Mesendoderm (in vitro differentiated cells): ENCODE measurements around the gene ZNF264.
"Not testable (repeated sequence)": the region's sequence is repeated elsewhere in the genome, so short reads cannot be mapped to it uniquely, and the experiment has no call there.

Source experiments
- DNase-seq: peaks from one replicate; pipeline ENCODE4 v3.0.0; 2013
- H2AK5ac ChIP-seq: 2 replicates; pipeline ENCODE4 v1.6.1; 2013; ENCODE audit warnings: low read length, inconsistent platforms
- H2BK120ac ChIP-seq: 2 replicates; pipeline ENCODE4 v1.6.1; 2013; ENCODE audit warnings: low read depth, mild to moderate bottlenecking, low read length, moderate library complexity, mixed read lengths
- H2BK15ac ChIP-seq: replicated peaks from 2 replicates; pipeline ENCODE4 v1.6.1; 2013; ENCODE audit warnings: low read depth, mild to moderate bottlenecking, moderate library complexity
- H2BK5ac ChIP-seq: 2 replicates; pipeline ENCODE4 v1.6.1; 2013; ENCODE audit warnings: low read length, inconsistent platforms
- H3K18ac ChIP-seq: 2 replicates; pipeline ENCODE4 v1.6.1; 2013; ENCODE audit warnings: mild to moderate bottlenecking, low read length, mixed read lengths
- H3K23ac ChIP-seq: one replicate; pipeline ENCODE4 v1.6.1; 2013; ENCODE audit warnings: low read length
- H3K27ac ChIP-seq: 2 replicates; pipeline ENCODE4 v1.5.1; 2013; ENCODE audit warnings: low read depth, mild to moderate bottlenecking, inconsistent platforms, low read length, moderate library complexity
- H3K27me3 ChIP-seq: 2 replicates; pipeline ENCODE4 v1.6.1; 2013; ENCODE audit warnings: low read length, control low read depth, mild to moderate bottlenecking, inconsistent platforms; ENCODE audit not compliant: insufficient read depth, poor library complexity
- H3K36me3 ChIP-seq: 2 replicates; pipeline ENCODE4 v1.6.1; 2013; ENCODE audit warnings: low read length, inconsistent platforms; ENCODE audit not compliant: control insufficient read depth, insufficient read depth
- H3K4ac ChIP-seq: one replicate; pipeline ENCODE4 v1.6.1; 2013; ENCODE audit warnings: low read depth, mild to moderate bottlenecking, low read length, moderate library complexity
- H3K4me1 ChIP-seq: 2 replicates; pipeline ENCODE4 v1.6.1; 2013; ENCODE audit warnings: low read depth, low read length, inconsistent platforms; ENCODE audit not compliant: control insufficient read depth
- H3K4me2 ChIP-seq: 2 replicates; pipeline ENCODE4 v1.6.1; 2013; ENCODE audit warnings: low read length
- H3K4me3 ChIP-seq: 2 replicates; pipeline ENCODE4 v1.5.1; 2013; ENCODE audit warnings: mild to moderate bottlenecking, low read length
- H3K56ac ChIP-seq: one replicate; pipeline ENCODE4 v1.6.1; 2013; ENCODE audit warnings: low read length
- H3K79me1 ChIP-seq: 2 replicates; pipeline ENCODE4 v1.6.1; 2013; ENCODE audit warnings: low read length, inconsistent platforms
- H3K79me2 ChIP-seq: 2 replicates; pipeline ENCODE4 v1.6.1; 2013; ENCODE audit warnings: mild to moderate bottlenecking, low read length; ENCODE audit not compliant: control insufficient read depth, insufficient read depth
- H3K9ac ChIP-seq: 2 replicates; pipeline ENCODE4 v1.6.1; 2013; ENCODE audit warnings: low read length, inconsistent platforms
- H4K5ac ChIP-seq: one replicate; pipeline ENCODE4 v1.6.1; 2013; ENCODE audit warnings: low read length
- H4K8ac ChIP-seq: one replicate; pipeline ENCODE4 v1.6.1; 2013; ENCODE audit warnings: low read depth, mild to moderate bottlenecking, control low read depth, low read length, moderate library complexity
- WGBS: extraction: QIAGEN DNeasy Blood & Tissue Kit; methylation state at CpG from one replicate; pipeline ENCODE4 v1.1.7; 2013; ENCODE audit warnings: low lambda C conversion rate, missing lambda C conversion rate; ENCODE audit not compliant: insufficient coverage; ENCODE audit errors: extremely low coverage; 5-methylcytosine and 5-hydroxymethylcytosine counted together

The ZNF264 gene

GRCh38 chr19:57167385-57167784 lies 23.9 kb upstream of the ZNF264 start, which contains the start of gene DUXA:
DUXA (minus strand) TSS chr19:57167485; CDS start chr19:57167443, 42 bp downstream.
- Histone ChIP-seq H2BK15ac (no peak within 1 kb of the TSS), H3K4ac (no peak within 1 kb of the TSS), H3K79me1 (no peaks in the 10 kb centered on the region), H3K18ac (no peak within 1 kb of the TSS), H2BK120ac (no peak within 1 kb of the TSS), H3K36me3 (no peaks in the 10 kb centered on the region), H3K9ac (no peak within 1 kb of the TSS), H4K5ac (no peak within 1 kb of the TSS), H2BK5ac (no peak within 1 kb of the TSS), H3K27ac (no peak within 1 kb of the TSS), H3K4me1 (no peaks in the 10 kb centered on the region), H3K79me2 (no peaks in the 10 kb centered on the region), H3K4me3 (no peak within 1 kb of the TSS), H3K27me3 (no peaks in the 10 kb centered on the region), H4K8ac (no peak within 1 kb of the TSS), H2AK5ac (no peak within 1 kb of the TSS), H3K23ac (no peak within 1 kb of the TSS), H3K56ac (no peak within 1 kb of the TSS), H3K4me2 (no peak within 1 kb of the TSS)
- DNase-seq: no peak
- no CpG with 5 or more reads among the region's 6 CpGs for WGBS

DNA sequence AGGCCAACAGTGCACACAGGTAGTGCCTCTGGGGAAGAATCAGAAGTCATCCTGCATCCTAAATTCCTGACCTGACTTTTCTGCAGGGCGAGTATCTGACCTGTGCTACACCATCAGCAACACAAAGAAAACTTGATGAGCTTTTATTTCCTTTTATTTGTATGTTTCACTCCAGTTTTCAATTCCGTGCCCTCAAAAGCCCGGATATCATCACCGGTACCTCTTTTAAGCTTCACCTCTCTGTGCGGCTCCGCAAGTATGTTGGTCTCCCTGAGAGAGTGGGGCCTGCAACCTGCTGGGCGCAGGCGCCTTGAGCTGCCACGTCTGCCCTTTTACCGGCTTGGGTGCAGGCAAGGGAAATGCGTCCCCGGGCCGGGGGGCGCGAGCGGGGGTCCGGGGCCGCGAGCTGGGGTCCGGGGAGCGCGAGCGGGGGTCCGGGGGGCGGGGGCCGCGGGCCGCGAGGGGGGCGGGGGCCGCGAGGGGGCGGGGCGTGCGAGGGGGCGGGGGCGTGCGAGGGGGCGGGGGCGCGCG lies 19.7 kb upstream of the ZNF264 start:
- peak; percentile 61 for DNase-seq
- peak overlapping the region; percentile 31 for H3K4me2 ChIP-seq
- H3K4me1 ChIP-seq: no peaks in the 10 kb centered on the region
- no peak overlapping the region for H4K8ac ChIP-seq
- H3K36me3 ChIP-seq: no peaks in the 10 kb centered on the region
- WGBS: no CpG with 5 or more reads among the region's 42 CpGs
- no peak overlapping the region for H3K4ac ChIP-seq
- H2AK5ac ChIP-seq: no peak overlapping the region
- peak overlapping the region; percentile 23 for H3K18ac ChIP-seq
- H3K79me2 ChIP-seq: no peaks in the 10 kb centered on the region
- no peak overlapping the region for H2BK5ac ChIP-seq
- no peak overlapping the region for H3K23ac ChIP-seq
- H4K5ac ChIP-seq: peak overlapping the region; percentile 56
- peak overlapping the region; percentile 38 for H3K9ac ChIP-seq
- no peaks in the 10 kb centered on the region for H3K79me1 ChIP-seq
- no peak overlapping the region for H3K27ac ChIP-seq
- H2BK120ac ChIP-seq: no peak overlapping the region
- H3K27me3 ChIP-seq: no peaks in the 10 kb centered on the region
- peak overlapping the region; percentile 9 for H3K4me3 ChIP-seq
- H2BK15ac ChIP-seq: no peak overlapping the region
- H3K56ac ChIP-seq: peak overlapping the region; percentile 49

GRCh38 chr19:57190301-57190700 lies 999 bp upstream of the ZNF264 start:
- no peak overlapping the region for H3K27ac ChIP-seq
- WGBS: no CpG with 5 or more reads among the region's 3 CpGs
- no peak for DNase-seq

GRCh38 chr19:57192077-57192420 lies 749 bp downstream of the ZNF264 start:
- H4K5ac ChIP-seq: no peak overlapping the region
- no peak overlapping the region for H4K8ac ChIP-seq
- peak overlapping the region; percentile 86 for H3K9ac ChIP-seq
- no peak overlapping the region for H3K4ac ChIP-seq
- peaks cover 21% of the 10 kb centered on the region for H3K79me2 ChIP-seq
- no peak overlapping the region for H2BK5ac ChIP-seq
- no peaks in the 10 kb centered on the region for H3K27me3 ChIP-seq
- H3K4me2 ChIP-seq: peak overlapping the region; percentile 37
- H2BK120ac ChIP-seq: no peak overlapping the region
- peaks cover 21% of the 10 kb centered on the region for H3K79me1 ChIP-seq
- H3K4me1 ChIP-seq: peaks cover 2% of the 10 kb centered on the region
- H2AK5ac ChIP-seq: no peak overlapping the region
- peak overlapping the region; percentile 31 for H3K23ac ChIP-seq
- H3K27ac ChIP-seq: no peak overlapping the region
- H3K4me3 ChIP-seq: peak overlapping the region; percentile 88
- H2BK15ac ChIP-seq: no peak overlapping the region
- peak overlapping the region; percentile 92 for H3K56ac ChIP-seq
- no peak overlapping the region for H3K18ac ChIP-seq
- peak; percentile 32 for DNase-seq
- WGBS: no CpG with 5 or more reads among the region's 9 CpGs
- peaks cover 6% of the 10 kb centered on the region for H3K36me3 ChIP-seq

More at GRCh38 chr19:57190301-57190700, 999 bp upstream of the ZNF264 start:
- Histone ChIP-seq H2AK5ac (no peak overlapping the region), H3K36me3 (peaks cover 4% of the 10 kb centered on the region), H4K5ac (no peak overlapping the region), H3K4ac (no peak overlapping the region), H3K4me3 (no peak overlapping the region), H3K9ac (no peak overlapping the region), H2BK5ac (no peak overlapping the region), H2BK15ac (no peak overlapping the region), H3K18ac (no peak overlapping the region), H3K23ac (no peak overlapping the region), H2BK120ac (no peak overlapping the region), H3K79me1 (peaks cover 21% of the 10 kb centered on the region), H3K4me1 (peaks cover 2% of the 10 kb centered on the region), H3K79me2 (peaks cover 21% of the 10 kb centered on the region), H3K27me3 (no peaks in the 10 kb centered on the region), H3K56ac (no peak overlapping the region), H3K4me2 (no peak overlapping the region), H4K8ac (no peak overlapping the region)

- H3K9ac ChIP-seq: no peak overlapping the region
- no peak overlapping the region for H2BK15ac ChIP-seq
- H2AK5ac ChIP-seq: no peak overlapping the region
- H3K27ac ChIP-seq: no peak overlapping the region
- peaks cover 7% of the 10 kb centered on the region for H3K36me3 ChIP-seq
- H3K4me3 ChIP-seq: no peak overlapping the region
- no peak overlapping the region for H4K5ac ChIP-seq
- no peak overlapping the region for H3K4me2 ChIP-seq
- H3K18ac ChIP-seq: no peak overlapping the region
- no peak overlapping the region for H4K8ac ChIP-seq
- no CpG with 5 or more reads among the region's 5 CpGs for WGBS
- H3K4ac ChIP-seq: no peak overlapping the region
- H3K23ac ChIP-seq: no peak overlapping the region
- H3K56ac ChIP-seq: no peak overlapping the region
- no peak overlapping the region for H2BK5ac ChIP-seq
- peaks cover 2% of the 10 kb centered on the region for H3K4me1 ChIP-seq
- H2BK120ac ChIP-seq: no peak overlapping the region
- peaks cover 21% of the 10 kb centered on the region for H3K79me1 ChIP-seq
- no peaks in the 10 kb centered on the region for H3K27me3 ChIP-seq
- no peak for DNase-seq
- peaks cover 21% of the 10 kb centered on the region for H3K79me2 ChIP-seq
Observed at GRCh38 chr19:57192993-57193392, 1.7 kb downstream of the ZNF264 start.

DNA sequence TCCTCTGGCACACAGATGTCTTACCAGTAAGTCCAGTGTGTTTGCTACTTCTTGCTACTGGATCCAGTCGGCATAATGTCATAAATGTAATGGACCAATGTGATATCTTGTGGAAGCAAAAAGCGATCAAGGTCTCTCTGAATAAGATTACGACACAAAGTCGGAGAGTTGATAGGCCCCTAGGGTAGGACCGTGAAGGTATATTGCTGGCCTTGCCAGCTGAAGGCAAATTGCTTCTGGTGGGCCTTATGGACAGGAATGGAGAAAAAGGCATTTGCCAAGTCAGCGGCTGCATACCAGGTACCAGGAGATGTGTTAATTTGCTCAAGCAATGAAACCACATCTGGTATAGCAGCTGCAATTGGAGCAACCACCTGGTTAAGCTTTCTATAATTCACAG lies 6.6 kb downstream of the ZNF264 start:
- H2BK5ac ChIP-seq, H3K9ac ChIP-seq, H3K79me2 ChIP-seq, H3K27me3 ChIP-seq, H3K4me3 ChIP-seq, H3K4me1 ChIP-seq, H3K56ac ChIP-seq, H2BK15ac ChIP-seq, H2BK120ac ChIP-seq, H3K4ac ChIP-seq, H3K23ac ChIP-seq, DNase-seq, H3K18ac ChIP-seq, H3K36me3 ChIP-seq, H2AK5ac ChIP-seq, H4K8ac ChIP-seq, H3K4me2 ChIP-seq, H3K27ac ChIP-seq, H4K5ac ChIP-seq: not testable (repeated sequence)
- H3K79me1 ChIP-seq: peaks cover 18% of the 10 kb centered on the region
- no CpG with 5 or more reads among the region's 6 CpGs for WGBS
